Raji (cell line): ENCODE data around the gene SLCO2A1.

Experiments used
- POLR2A ChIP-seq: IDR thresholded peaks from 2 replicates; pipeline ENCODE4 v1.6.1; 2011; ENCODE audit warnings: low read depth, low read length, control low read depth; ENCODE audit not compliant: insufficient read depth

SLCO2A1 gene

DNA sequence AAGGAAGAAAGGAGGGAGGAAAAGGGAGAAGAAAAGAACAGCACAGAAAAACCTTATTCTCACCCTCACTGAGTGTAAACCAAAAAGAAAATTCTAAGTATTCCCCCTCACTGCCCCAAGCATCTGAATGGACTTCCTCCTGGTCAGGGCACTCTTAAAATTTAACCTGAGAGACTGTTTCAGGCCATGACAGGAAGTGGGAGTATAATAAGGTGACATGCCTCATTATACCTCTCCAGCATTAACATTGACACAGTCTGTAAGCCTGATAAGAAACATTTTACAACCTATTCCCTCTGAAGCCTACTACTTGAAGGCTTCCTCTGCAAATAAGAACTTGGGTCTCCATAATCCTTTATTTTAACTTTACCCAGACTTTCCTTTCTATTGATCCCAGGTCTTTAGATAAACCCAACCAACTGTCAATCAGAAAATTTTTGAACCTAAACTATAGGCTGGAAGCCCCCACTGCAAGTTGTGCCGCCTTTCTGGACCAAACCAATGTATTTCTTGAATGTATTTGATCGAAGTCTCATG lies 41.7 kb downstream of the SLCO2A1 start:
- TF ChIP-seq POLR2A, result no peak

DNA sequence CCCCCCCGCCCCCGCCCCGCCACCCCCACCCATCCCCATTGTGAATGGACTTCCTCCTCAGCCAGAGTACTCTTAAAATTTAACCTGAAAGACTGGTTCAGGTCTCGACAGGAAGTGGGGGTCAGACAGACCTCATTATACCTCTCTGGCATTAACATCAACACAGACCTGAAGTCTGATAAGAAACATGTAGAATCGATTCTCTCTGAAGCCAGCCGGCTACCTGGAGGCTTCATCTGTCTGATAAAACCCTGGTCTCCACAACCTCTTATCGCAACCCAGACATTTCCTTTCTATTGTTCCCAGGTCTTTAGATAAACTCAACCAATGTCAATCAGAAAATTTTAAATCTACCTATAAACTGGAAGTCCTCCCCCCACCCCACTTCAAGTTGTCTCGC lies 42.6 kb downstream of the SLCO2A1 start:
- TF ChIP-seq POLR2A, result no peak

DNA sequence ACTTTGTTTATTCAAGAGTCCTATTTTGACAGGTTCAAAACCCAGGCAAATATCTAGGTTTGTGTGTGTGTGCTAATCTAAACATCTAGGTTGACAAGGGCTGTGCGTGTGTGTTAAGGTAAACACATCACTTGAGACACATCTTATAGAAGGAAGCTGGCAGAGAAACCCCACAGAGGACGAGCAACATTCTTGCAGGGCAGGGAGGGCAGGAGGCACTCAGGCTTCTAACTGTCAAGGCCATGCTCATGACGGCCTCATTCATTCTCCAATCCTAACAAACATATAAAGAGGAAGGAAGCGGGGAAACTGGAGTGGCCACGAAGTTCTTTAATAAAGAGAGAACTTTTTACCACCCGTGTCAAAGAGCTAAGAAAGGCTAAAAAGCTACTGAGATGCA lies 43.4 kb downstream of the SLCO2A1 start:
- no peak for TF ChIP-seq POLR2A

DNA sequence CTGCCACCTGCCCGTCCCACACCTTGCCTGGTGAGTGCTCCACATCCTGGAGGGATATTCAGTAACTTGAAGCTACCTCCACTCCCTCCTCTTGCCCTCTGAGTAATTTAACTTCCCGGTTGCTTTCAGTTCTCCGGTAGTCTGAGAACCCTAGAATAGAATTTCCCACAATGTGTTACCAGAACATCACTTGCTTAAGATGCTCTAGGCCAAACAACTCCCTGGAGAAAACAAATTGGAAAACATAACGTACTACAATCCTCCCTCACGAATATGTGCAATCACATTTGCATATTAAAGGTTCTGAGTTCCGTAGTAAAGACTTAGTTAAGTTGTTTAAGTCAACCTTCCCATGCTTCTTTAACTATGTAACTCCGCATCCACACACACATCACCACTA lies 44.8 kb downstream of the SLCO2A1 start:
- no peak for TF ChIP-seq POLR2A

DNA sequence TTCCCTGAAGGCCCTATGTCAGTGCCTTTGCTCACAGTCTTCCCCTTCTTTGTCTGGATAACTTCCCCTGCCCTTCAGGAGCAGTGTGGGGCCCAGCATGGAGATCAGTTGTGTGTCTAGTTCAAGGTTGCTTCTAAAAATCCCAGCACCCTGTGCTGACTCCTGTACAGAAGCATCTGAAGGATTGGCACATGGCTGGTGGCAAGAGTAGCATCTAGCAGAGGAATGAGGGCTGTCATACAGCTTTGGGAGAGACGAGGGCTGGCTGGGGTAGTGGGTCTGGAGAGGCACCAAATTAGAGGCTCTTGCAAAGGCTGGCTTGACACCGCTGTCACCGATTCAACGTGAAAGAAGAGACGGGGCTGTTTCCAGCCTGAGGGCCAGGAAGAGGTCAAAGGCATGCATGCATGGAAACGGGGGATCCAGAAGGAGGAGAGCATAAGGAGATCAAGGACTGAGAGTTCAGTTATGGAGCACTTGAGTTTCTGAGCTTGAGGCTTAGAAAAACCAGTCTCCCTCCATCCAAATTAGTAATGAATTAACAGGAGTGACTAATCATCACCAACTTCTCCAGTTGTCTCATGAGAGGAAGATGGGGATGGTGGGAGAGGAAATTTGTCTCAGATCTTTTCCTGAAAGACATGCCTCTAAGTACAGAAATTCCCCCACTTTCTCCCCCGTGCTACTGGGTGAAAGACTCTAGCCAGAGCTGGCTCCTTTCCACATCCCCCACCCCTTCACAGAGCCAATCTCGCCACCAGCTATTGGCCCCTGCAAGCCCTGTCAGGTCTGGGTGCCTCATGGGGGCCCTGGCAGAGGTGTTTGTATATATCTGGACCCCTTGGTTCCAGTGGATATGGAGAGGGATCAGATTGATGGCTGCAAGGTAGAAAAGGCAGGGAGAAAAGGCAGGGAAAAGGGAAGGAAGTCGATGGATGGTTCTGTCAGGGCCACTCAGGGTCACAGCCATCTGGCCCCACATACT lies 45.9 kb downstream of the SLCO2A1 start:
- no peak for TF ChIP-seq POLR2A

DNA sequence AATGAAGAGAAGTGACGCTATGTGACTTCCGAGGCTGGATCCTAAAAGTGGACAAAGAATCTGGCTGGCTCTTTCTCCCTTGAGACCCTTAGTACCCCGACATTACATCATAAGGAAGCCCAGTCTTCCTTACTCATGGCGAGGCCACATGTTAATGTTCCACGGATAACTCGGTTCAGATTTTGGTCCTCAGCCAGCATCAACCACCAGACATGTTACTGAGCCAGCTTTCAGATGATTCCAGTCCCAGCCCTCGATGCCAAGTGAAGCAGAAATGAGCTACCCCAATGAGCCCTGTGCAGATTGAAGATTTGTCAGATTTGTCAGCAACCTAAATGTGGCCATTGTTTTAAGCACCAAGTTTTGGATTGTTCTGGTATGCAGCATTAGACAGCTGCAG lies 46.6 kb downstream of the SLCO2A1 start:
- no peak for TF ChIP-seq POLR2A

DNA sequence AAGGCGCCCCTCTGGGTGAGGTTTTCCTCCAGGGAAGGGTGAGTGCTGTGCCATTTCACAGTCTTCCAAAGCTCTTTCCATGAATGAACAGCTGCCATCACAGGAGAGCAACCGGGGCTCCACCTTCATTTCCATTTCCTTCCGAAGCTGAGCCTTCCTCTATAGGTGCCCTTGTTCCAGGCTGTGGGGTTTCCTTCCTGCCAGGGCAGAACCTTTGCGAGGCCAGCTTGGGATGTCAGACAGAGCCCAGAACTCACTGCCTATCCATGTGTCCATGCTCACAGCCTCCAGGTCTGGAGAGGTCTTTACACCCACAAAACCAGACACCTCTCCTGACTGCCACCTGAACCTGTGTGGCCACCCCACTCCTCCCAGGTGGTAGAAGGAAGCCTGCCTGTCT lies 49.2 kb downstream of the SLCO2A1 start:
- no peak for TF ChIP-seq POLR2A

DNA sequence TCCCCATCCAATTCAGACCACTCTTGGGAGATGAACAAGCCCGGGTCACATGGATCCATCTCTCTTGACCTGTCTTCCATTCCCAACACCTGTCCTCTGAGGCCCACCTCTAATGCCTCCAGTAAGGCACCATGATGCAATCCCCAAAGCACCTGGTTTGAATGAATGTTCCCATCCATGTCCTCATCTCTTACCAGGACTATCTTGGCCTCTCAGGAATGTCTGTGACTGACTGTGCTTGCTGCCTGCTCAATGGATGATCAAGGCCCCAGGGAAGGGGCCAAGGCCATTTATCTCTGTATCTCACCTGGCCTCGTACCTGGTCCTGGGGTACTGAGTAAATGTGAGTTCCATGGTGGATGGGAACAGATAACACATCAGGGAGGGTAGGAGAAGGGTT lies 49.7 kb downstream of the SLCO2A1 start:
- no peak for TF ChIP-seq POLR2A

DNA sequence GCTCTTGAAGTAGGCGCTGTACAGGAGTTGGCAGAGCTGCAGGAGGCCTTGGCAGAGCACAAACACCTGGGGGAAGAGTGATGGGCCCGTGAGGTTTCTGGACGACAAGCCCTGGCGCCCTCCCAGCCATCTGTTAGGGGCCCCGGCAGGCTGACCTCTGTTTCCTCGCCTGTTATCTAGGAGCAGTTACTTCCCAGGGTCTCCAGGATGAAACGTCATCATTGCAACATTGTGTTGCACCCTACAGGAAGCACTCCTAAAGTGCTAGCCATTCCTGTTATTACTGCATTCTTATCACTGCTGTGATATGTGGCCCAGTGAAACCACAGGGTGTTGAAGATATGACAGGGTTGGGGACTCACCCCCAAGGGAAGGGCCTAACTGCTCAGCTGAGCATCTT lies 50.2 kb downstream of the SLCO2A1 start:
- no peak for TF ChIP-seq POLR2A

DNA sequence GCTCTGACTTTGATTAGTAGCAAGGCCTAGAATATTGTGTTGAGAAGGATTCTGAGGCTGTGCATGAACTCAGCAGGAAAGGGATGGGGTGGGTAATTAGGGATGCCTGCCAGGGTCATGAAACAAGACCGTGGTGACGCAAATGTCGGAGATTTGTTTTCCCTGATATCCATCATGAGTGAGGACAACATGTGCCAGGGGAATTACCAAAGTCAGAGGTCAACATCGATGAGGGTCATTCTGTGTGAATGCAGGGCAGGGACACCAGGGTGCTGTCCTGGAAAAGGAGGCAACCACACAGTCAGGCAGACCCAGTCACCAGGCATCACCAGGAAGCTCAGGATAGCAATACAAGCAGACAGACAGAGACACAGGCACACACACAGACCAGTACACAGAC lies 52.2 kb downstream of the SLCO2A1 start:
- no peak for TF ChIP-seq POLR2A

DNA sequence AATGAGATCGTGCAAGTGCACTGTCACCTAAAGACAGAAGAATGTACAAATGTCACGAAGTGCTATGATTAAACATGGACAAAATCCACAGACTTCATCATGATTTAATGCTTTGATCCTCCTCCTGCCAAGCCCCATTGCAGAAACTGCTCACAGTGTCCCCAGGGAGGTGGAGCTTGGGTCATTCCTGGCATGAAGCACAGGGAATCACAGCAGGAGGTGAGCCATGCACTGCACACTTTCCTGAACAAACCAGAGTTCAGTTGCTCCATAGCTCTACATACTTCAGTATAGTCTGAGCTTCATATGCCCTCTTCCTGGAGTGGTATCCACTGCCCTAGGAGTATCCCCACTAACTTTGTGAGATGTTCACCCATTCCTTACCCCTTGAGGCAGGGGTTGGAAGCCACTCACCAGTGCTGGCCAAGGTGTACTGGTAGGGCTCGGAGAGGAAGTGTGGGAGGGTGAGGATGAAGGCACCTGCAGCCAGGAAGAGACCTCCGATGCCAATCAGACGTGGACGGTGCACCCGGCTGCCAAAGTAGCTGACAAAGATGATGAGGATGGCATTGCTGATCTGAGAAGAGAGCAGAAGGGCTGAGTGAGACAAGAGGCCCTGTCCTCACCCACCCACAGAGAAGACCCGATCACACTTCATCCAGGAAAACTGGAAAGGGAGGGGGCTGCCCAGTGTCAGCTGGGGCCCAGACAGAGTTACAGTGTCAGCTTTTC lies 56.3 kb downstream of the SLCO2A1 start:
- TF ChIP-seq POLR2A, result no peak

DNA sequence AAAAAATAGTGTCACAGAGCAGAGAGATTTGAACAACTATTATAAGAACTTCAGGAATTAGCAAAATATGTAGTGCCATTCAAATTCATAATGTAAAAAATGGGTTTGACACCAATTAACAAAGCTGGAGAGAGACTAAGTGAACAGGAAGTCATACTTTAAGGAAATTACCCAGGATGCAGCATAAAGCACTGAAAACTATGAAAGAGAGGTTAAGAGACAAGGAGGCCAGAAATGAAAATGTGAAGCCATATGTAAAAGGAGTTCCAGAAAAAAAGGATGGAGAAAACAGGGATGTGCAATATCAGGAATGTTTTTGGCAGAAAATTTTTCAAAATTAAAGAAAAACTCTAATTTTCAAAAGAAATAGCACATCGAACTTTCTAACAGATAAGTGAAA lies 57.6 kb downstream of the SLCO2A1 start:
- no peak for TF ChIP-seq POLR2A

DNA sequence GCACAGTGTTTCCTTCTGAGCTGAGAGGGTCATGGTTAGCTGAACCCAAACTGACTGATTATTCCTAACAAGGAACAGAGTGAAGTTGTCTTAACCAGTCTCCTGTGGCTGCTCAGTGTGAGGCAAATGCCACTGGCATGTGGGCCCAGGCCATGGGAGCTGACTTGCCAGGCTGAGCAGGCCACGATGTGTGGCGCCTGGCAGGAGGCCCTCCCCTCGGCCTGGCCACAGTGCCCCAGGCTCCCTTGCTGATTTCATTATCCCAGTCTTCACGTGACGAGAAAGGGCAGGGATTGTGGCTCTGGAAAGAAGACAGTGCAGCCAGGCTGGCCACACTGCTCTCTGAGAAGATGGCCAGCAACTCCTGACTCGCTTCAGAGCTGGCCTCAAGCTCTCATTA lies 58.8 kb downstream of the SLCO2A1 start:
- TF ChIP-seq POLR2A, result no peak

DNA sequence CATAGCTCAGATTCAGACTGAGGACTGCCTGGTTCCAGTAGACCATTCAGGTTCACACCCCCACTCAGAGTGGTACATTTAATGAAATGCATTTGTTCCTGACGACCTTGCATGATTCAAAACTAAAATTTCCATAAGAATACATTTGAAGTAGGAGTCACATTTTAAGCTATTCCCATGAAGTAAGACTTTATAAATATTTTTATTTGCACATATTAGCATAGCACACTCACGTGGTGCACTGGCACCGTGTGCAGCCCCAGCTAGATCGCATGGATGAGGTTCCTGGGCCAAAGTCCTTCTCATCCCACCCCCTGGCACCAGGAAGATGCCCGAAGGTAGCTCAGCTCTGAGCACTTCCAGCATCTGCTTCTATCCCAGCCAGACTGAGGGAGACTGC lies 59.4 kb downstream of the SLCO2A1 start:
- no peak for TF ChIP-seq POLR2A

DNA sequence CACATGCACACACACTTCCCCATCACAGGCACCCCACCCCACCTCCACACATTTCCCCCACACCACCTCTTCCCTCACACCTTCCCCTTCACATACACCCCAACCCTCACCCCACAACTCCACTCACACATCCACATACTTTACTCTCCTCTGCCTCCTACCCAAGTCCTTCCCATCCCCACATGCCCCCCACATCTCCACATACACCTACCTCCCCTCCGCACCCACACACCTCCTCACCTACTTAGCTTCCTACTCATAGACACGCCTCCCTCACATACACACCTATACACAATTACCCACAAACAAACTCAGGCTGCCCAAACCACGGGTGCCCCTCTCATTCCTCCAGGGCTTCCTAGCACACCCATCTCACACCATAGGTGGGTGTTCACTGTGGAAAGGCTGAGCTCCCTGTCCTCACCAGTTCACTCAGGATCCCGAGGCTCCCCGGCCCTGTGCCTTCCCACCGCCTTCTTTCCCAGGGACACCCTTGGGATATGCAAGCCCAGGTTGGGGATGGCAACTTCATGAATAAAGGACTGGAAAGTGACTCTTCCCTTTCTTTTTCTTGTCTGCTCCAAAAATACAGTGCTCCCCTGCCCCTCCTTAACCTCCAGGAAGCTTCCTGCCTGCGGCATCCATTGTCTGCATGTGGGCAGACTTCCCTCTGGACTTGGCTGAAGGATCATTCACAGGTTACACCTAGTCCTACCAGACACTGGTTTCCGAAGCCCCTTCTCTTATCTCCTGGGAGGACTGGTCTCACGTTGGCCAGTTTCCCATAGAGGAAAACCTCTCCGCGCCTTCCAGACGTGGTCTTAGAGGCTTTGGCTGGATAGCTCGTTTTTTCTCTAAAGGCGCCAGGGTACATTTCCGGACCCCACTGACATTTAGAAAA lies 61.5 kb downstream of the SLCO2A1 start:
- TF ChIP-seq POLR2A, result no peak
